Measurements from ENCODE around the gene KSR1. TPM values are rescaled to one million over a fixed set of nuclear protein-coding genes. Genes with fewer than 3 reads are reported as not detected.

The KSR1 gene
- total RNA-seq, 4 donors from 2014 or later, result 26.0 to 37.5 (median 35.0) TPM

DNA sequence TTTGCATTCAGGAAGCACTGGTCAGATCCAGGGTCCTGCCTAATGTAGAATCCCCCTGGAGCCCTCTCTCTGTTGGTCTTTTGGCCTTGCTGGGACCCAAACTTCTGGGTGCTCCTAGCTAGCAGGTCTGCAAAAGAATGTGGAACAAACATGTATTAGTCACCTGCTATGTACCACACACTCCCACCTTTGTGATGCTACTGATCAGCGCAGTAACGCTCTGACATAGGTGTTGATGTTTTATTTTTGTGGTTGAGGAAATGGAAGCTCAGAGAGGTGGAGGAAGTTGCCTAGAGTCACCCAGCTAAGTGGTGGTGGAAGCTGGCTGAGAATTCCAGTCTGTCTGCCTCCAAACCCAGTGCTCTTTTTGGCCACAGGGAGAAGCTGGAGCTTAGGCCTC is 139.0 kb downstream of the KSR1 start:
- no peak overlapping the region for H3K4me3 ChIP-seq (ENCODE audit: low read depth, poor library complexity, severe bottlenecking)
- DNase-seq (ENCODE audit: low spot score in 2 of 2), result no peak
- intact Hi-C loops (cut with DNase I; ENCODE audit: low total_unique reads), result loop anchor here (10.0 kb wide), 2 partner anchors 60 to 130 kb away; no protein-coding TSS in a partner anchor
- TF ChIP-seq POLR2A (IDR thresholded peaks at IDR 0.05), result no peak
- TF ChIP-seq, protein P1, sequence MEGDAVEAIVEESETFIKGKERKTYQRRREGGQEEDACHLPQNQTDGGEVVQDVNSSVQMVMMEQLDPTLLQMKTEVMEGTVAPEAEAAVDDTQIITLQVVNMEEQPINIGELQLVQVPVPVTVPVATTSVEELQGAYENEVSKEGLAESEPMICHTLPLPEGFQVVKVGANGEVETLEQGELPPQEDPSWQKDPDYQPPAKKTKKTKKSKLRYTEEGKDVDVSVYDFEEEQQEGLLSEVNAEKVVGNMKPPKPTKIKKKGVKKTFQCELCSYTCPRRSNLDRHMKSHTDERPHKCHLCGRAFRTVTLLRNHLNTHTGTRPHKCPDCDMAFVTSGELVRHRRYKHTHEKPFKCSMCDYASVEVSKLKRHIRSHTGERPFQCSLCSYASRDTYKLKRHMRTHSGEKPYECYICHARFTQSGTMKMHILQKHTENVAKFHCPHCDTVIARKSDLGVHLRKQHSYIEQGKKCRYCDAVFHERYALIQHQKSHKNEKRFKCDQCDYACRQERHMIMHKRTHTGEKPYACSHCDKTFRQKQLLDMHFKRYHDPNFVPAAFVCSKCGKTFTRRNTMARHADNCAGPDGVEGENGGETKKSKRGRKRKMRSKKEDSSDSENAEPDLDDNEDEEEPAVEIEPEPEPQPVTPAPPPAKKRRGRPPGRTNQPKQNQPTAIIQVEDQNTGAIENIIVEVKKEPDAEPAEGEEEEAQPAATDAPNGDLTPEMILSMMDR (IDR thresholded peaks at IDR 0.05), result no peak
- 93% methylated on average over 2 of the region's 2 CpGs for WGBS, 2 donors

DNA sequence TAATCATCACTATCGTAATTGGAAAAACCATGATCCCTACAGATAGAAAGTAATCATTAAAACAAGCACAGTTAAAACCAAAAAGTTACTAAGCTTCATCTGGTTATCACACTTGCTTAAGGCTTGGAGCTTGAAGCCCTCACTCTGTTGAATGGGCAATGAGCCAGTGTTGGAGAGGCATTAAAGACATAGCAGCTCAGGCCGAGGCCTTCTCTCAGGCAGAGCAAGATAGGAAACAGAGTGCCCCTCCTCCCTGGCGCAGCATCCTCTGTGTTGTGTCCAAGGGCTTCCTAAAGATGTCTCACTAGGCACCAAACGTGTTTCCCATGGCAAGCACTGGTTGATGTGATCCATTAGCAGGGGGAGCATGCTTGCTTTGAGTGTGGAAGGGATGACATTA is 139.8 kb downstream of the KSR1 start:
- 72 to 74% methylated on average over 4 of the region's 4 CpGs for WGBS, 2 donors
- no peak for DNase-seq (ENCODE audit: low spot score in 2 of 2)
- intact Hi-C loops (cut with DNase I; ENCODE audit: low total_unique reads), result loop anchor here (10.0 kb wide), 2 partner anchors 61 to 131 kb away; no protein-coding TSS in a partner anchor
- H3K4me3 ChIP-seq (ENCODE audit: low read depth, poor library complexity, severe bottlenecking), result no peak overlapping the region
- TF ChIP-seq, protein P1 (IDR thresholded peaks at IDR 0.05), result no peak
- no peak for TF ChIP-seq POLR2A (IDR thresholded peaks at IDR 0.05)

DNA sequence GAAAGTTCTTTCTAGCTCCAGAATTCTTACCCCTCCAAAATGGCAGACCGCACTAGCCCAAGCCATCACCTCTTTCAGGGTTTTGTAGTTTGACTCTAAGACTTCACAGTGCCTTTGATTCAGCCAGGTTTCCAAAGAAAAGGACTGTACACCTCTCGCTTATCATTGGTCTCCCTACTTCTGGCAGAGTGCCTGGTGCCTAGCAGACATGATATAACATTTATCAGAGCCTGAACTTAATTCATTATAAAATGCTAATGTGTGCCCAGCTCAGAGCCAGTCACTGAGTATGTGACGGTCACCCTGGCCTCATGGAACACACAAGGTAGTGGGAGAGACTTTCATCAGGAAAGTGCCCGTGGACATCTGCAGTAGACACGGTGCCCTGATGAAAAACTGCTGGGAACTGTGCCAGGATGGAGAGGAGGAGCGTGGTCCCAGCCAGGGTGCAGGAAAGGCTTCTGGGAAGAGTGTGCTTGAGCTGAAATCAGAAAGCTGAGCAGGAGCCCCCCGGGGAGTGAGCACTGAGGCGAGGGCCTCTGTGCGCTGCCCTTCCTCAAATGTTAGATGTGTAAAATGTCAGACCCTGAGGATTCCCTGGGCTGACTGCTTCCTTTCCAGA is 140.4 kb downstream of the KSR1 start:
- DNase-seq (ENCODE audit: low spot score in 2 of 2), result no peak
- intact Hi-C loops (cut with DNase I; ENCODE audit: low total_unique reads), result loop anchor here (10.0 kb wide), 2 partner anchors 62 to 132 kb away; no protein-coding TSS in a partner anchor
- no peak for TF ChIP-seq POLR2A (IDR thresholded peaks at IDR 0.05)
- TF ChIP-seq, protein P1 (IDR thresholded peaks at IDR 0.05), result no peak
- whole genome bisulfite sequencing, 2 donors, result 68 to 72% methylated on average over 9 of the region's 9 CpGs
- no peak overlapping the region for H3K4me3 ChIP-seq (ENCODE audit: low read depth, poor library complexity, severe bottlenecking)

DNA sequence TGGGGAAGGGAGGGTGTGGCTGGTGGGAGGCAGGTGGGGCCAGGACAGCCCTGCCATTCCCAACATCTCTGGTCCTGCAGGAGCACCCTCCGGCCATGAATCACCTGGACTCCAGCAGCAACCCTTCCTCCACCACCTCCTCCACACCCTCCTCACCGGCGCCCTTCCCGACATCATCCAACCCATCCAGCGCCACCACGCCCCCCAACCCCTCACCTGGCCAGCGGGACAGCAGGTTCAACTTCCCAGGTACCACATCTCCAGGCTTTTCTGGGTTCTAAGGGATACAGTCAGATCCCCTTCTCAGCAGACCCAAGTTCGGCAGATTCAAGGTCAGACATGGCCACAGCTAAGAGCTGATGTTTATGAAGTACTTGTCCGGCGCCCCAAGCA is 140.9 kb downstream of the KSR1 start:
- TF ChIP-seq, protein P1 (IDR thresholded peaks at IDR 0.05), result no peak
- 82 to 89% methylated on average over 9 to 10 of the region's 10 CpGs for WGBS, 2 donors
- no peak for DNase-seq (ENCODE audit: low spot score in 2 of 2)
- intact Hi-C loops (cut with DNase I; ENCODE audit: low total_unique reads), result loop anchor here (10.0 kb wide), 2 partner anchors 62 to 132 kb away; no protein-coding TSS in a partner anchor
- no peak overlapping the region for H3K4me3 ChIP-seq (ENCODE audit: low read depth, poor library complexity, severe bottlenecking)

- 85 to 88% methylated on average over 5 of the region's 5 CpGs for WGBS, 2 donors
- H3K4me3 ChIP-seq (ENCODE audit: low read depth, poor library complexity, severe bottlenecking), result no peak overlapping the region
- TF ChIP-seq POLR2A (IDR thresholded peaks at IDR 0.05), result no peak
- TF ChIP-seq, protein P1 (IDR thresholded peaks at IDR 0.05), result no peak
- intact Hi-C loops (cut with DNase I; ENCODE audit: low total_unique reads), result loop anchor here (10.0 kb wide), 2 partner anchors 63 to 133 kb away; no protein-coding TSS in a partner anchor
- no peak for DNase-seq (ENCODE audit: low spot score in 2 of 2)
Measured at GRCh38 chr17:27597783-27598320, 141.6 kb downstream of the KSR1 start.
